Esophagus muscularis mucosa (tissue), 4 donors: ENCODE results near the gene UTP15. TPM values are rescaled to one million over a fixed set of nuclear protein-coding genes. Genes with fewer than 3 reads are reported as not detected.

Experiments used
- DNase-seq: peaks from one replicate; pipeline ENCODE4 v3.0.0-alpha.2; 2017; ENCODE audit errors: extremely low spot score
- H3K27ac ChIP-seq, 4 donors: fragments of 200-600 bp; sonication (generic); replicated peaks in 1 of 4; 1 replicate in 3 of 4; 2 replicates in 1 of 4; pipeline ENCODE4 v1.5.1; 2016 to 2019; ENCODE audit warnings: mild to moderate bottlenecking in 1 of 4
- H3K27me3 ChIP-seq, 4 donors: fragments of 200-600 bp; sonication (generic); one replicate each; pipeline versions ENCODE4 v1.5.1 to v1.6.0; 2016 to 2019
- H3K36me3 ChIP-seq, 4 donors: fragments of 200-600 bp; sonication (generic); one replicate each; pipeline ENCODE4 v1.5.1; 2016 to 2019
- H3K4me1 ChIP-seq, 4 donors: fragments of 200-600 bp; sonication (generic); one replicate each; pipeline ENCODE4 v1.5.1; 2016 to 2019
- H3K4me3 ChIP-seq, 4 donors: fragments of 200-600 bp; sonication (generic); 1 replicate in 2 of 4; 2 replicates in 2 of 4; pipeline ENCODE4 v1.5.1; 2016 to 2019; ENCODE audit warnings: mild to moderate bottlenecking in 4 of 4, moderate library complexity in 1 of 4
- H3K9me3 ChIP-seq, 4 donors: fragments of 200-600 bp; sonication (generic); 1 replicate in 3 of 4; 2 replicates in 1 of 4; pipeline ENCODE4 v1.5.1; 2016 to 2019
- CTCF ChIP-seq, 3 experiments: fragments of 200-600 bp in 2 of 3; fragments of 450-650 bp in 1 of 3; sonication (generic) in 2 of 3; IDR thresholded peaks; one replicate each; pipeline ENCODE4 v1.5.1; 2017 to 2019; ENCODE audit warnings: antibody characterized with exemption in 3 of 3, mild to moderate bottlenecking in 2 of 3, moderate library complexity in 1 of 3
- EP300 ChIP-seq: sonication (generic); formaldehyde crosslinking; IDR thresholded peaks from one replicate; pipeline ENCODE4 v1.6.1; 2017; ENCODE audit warnings: antibody characterized with exemption
- POLR2A ChIP-seq: fragments of 450-650 bp; IDR thresholded peaks from one replicate; pipeline ENCODE4 v1.6.1; 2017; ENCODE audit warnings: antibody characterized with exemption, moderate library complexity, mild to moderate bottlenecking, low read depth
- POLR2AphosphoS5 ChIP-seq, 2 donors: sonication (generic); formaldehyde crosslinking; IDR thresholded peaks; one replicate each; pipeline ENCODE4 v1.6.1; 2017; ENCODE audit warnings: antibody characterized with exemption in 2 of 2
- WGBS: methylation state at CpG from one replicate; pipeline ENCODE4 v1.1.5; 2018; 5-methylcytosine and 5-hydroxymethylcytosine counted together
- intact Hi-C: fragments of 100-400 bp; cut with DNase I; formaldehyde crosslinking; loops from one replicate; pipeline ENCODE4 v1.15.1; 2023
- total RNA-seq, 4 donors: library from RNA; depleted of rRNA; stranded (reverse); fragments of >200 nt; gene quantifications; one replicate each; pipeline versions ENCODE4 v1.1.0 to v1.2.1, GENCODE V29; 2016

Gene UTP15
- total RNA-seq, 4 donors from 2014 or later, result 7.0 to 18.1 (median 11.9) TPM

- H3K4me3 ChIP-seq, result no peak overlapping the region
- TF ChIP-seq POLR2AphosphoS5 (IDR thresholded peaks at IDR 0.05) (no peak), POLR2A (no peak), CTCF (IDR thresholded peaks at IDR 0.05) (no peak), EP300 (no peak)
- no peaks in the 10 kb centered on the region for H3K9me3 ChIP-seq
- H3K27ac ChIP-seq, result no peak overlapping the region
- WGBS, result 81% methylated on average over 1 of the region's 1 CpG
- H3K4me1 ChIP-seq, result peaks cover 7 to 16% (median 9%) of the 10 kb centered on the region in 4 donors
- intact Hi-C loops, result no loop called here
- peaks cover 58 to 89% (median 68%) of the 10 kb centered on the region in 4 donors for H3K36me3 ChIP-seq
- DNase-seq, result no peak
- H3K27me3 ChIP-seq, result no peaks in the 10 kb centered on the region
These were observed 6.6 kb upstream of the UTP15 start for GRCh38 chr5:73558950-73559349.

- peak overlapping the region; percentile 79 to 94 (median 88) for H3K4me3 ChIP-seq
- intact Hi-C loops, result no loop called here
- H3K36me3 ChIP-seq, result peaks cover 19 to 49% (median 30%) of the 10 kb centered on the region in 4 donors
- no peaks in the 10 kb centered on the region for H3K27me3 ChIP-seq
- peak overlapping the region; percentile 93 to 97 (median 95) for H3K27ac ChIP-seq
- H3K9me3 ChIP-seq, result no peaks in the 10 kb centered on the region
- WGBS, result 50% methylated on average over 3 of the region's 3 CpGs
- TF ChIP-seq POLR2AphosphoS5 (IDR thresholded peaks at IDR 0.05), result no peak
- TF ChIP-seq CTCF (IDR thresholded peaks at IDR 0.05), result no peak
- no peak for TF ChIP-seq POLR2A
- peaks cover 23 to 48% (median 37%) of the 10 kb centered on the region in 4 donors for H3K4me1 ChIP-seq
- no peak for DNase-seq
These were observed 1.5 kb upstream of the UTP15 start for GRCh38 chr5:73564018-73564417.

GRCh38 chr5:73564675-73565074, 868 bp upstream of the UTP15 start:
- no peak for DNase-seq
- no peaks in the 10 kb centered on the region for H3K9me3 ChIP-seq
- H3K27ac ChIP-seq, result peak overlapping the region; percentile 93 to 97 (median 95)
- peak overlapping the region; percentile 79 to 94 (median 88) for H3K4me3 ChIP-seq
- peaks cover 23 to 48% (median 37%) of the 10 kb centered on the region in 4 donors for H3K4me1 ChIP-seq
- intact Hi-C loops, result no loop called here
- no peak for TF ChIP-seq EP300
- TF ChIP-seq POLR2A, result no peak
- TF ChIP-seq CTCF (IDR thresholded peaks at IDR 0.05), result no peak
- TF ChIP-seq POLR2AphosphoS5 (IDR thresholded peaks at IDR 0.05), result no peak
- 3% methylated on average over 9 of the region's 9 CpGs for WGBS
- no peaks in the 10 kb centered on the region for H3K27me3 ChIP-seq
- peaks cover 15 to 47% (median 27%) of the 10 kb centered on the region in 4 donors for H3K36me3 ChIP-seq

- no peaks in the 10 kb centered on the region for H3K9me3 ChIP-seq
- H3K27me3 ChIP-seq, result no peaks in the 10 kb centered on the region
- TF ChIP-seq POLR2A, result no peak
- TF ChIP-seq EP300, result no peak
- TF ChIP-seq CTCF (IDR thresholded peaks at IDR 0.05), result no peak
- no peak for TF ChIP-seq POLR2AphosphoS5 (IDR thresholded peaks at IDR 0.05)
- peaks cover 23 to 48% (median 37%) of the 10 kb centered on the region in 4 donors for H3K4me1 ChIP-seq
- DNase-seq, result no peak
- 8% methylated on average over 7 of the region's 8 CpGs for WGBS
- intact Hi-C loops, result no loop called here
- H3K4me3 ChIP-seq, result peak overlapping the region; percentile 79 to 94 (median 88)
- H3K27ac ChIP-seq, result peak overlapping the region; percentile 93 to 97 (median 95)
- H3K36me3 ChIP-seq, result peaks cover 1 to 47% (median 27%) of the 10 kb centered on the region in 4 donors
These were observed 515 bp downstream of the UTP15 start for GRCh38 chr5:73565969-73566547.
